Airway epithelial cell (primary cell): ENCODE data around the gene RPL14. TPM values are rescaled to one million over a fixed set of nuclear protein-coding genes. Genes with fewer than 3 reads are reported as not detected.

Source experiments
- total RNA-seq: library from RNA; depleted of rRNA; stranded (reverse); fragments of >200 nt; gene quantifications from 2 replicates; pipeline ENCODE4 v1.2.3, GENCODE V29; 2015

Gene RPL14
- 541 and 569 TPM in 2 replicates for total RNA-seq

DNA sequence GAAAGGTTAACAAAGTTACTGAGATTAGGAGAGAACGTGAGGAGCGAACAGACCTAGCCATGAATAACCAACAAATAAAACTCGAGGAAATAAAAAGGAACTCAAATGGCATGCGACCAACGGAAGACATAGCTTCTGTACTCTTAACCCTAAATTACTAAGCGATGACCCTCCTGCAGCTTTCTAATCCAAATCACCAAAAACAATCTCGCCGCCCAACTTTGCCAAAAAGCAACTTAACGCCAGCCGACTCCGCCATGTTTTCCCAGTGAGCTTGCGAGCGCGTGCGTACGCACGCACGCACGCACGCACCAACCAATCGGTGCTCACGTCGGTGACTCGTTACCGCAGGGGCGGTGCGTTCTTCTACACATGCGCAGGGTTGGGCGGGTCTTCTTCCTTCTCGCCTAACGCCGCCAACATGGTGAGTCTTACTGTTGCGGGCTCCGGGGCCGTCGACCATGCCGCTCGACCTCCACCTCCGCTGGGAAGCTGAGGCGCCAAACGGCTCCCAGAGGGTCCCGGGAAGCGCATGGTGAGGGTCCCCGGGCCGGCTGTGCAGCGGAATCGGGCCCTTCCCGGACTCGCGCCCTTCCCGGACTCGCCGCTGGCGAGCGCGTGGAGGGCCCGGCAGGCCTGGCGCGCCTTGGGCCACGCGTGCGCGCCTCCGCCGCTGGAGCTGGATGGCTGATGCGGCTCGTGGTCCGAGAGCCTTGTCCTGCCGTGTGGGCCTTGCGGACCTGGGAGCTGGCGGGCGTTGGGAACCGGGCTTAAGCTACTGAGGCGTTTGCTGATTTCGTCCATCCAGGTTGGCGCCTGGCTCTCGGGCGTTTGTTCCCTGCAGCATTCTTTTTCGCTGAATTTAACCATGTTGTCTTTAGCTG is at the start of gene RPL14:
Gene RPL14, plus strand, starts transcription at position 400 of the 884 bp plus-strand sequence. Its CDS starts 133 bp downstream, at position 533.

GRCh38 chr3:40476478-40477470 is 19.6 kb downstream of the RPL14 start, which contains the start of gene ZNF619:
Gene ZNF619, plus strand, starts transcription at chr3:40477122. Its CDS starts 858 bp downstream, at chr3:40477980.

DNA sequence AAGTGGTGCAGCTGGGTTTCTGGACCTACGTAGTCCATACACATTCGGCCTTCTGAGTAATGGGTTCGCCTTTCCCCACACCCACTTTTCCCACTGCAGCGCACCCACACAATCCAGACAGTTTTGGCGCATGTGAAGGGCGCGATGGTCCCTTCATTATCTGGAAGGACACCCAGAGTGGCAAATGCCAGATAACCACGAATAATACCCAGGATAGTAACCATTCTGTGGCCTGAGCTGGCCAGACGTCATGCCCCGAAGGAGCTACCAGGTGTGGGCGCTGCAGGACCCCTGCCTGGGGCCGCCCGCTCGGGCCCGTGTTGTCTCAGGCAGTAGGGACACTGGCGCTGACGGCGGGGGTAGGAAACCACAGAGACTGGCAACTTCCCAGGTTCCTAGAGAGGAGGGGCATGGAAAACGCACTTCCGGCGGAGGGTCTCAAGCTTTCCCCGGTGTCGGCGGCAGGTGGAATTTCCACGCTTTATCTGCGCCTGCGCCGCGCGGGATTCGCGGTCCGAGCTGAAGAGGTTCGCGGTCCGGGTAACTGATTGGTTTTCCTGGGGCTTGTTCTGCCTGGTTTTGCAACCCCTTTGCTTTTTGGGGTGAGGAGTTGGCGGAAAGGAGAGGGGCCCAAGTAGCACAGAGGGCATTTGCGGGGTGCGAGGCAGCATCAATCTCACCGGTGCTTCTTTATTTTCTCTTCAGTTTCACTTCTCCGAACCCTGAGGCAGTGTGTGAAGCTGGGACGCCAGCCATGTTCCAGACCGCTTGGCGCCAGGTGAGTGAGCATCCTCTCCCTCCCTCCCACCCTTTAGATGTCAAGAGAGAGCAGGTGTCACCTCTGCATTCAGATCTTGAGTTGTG is 48.7 kb downstream of the RPL14 start, which contains the start of gene ZNF620:
Gene ZNF620, plus strand, starts transcription at position 441 of the 864 bp plus-strand sequence. Its CDS starts 314 bp downstream, at position 755.

Other genes starting within 250 kb of the RPL14 start
- gene EIF1B, start 147.6 kb upstream of the RPL14 start, total RNA-seq, result 4.7 and 8.8 TPM in 2 replicates
- 8.8 and 13.0 TPM in 2 replicates for gene ENTPD3, start 70.2 kb upstream of the RPL14 start, total RNA-seq
- gene ZNF619, start 19.8 kb downstream of the RPL14 start, total RNA-seq, result 2.3 and 3.7 TPM in 2 replicates
- gene ZNF620, start 48.7 kb downstream of the RPL14 start, total RNA-seq, result 0.33 and 2.0 TPM in 2 replicates
- 5.9 and 6.4 TPM in 2 replicates for gene ZNF621, start 67.6 kb downstream of the RPL14 start, total RNA-seq